Stimulated activated CD4-positive, alpha-beta T cell treated with anti-CD3 and anti-CD28 coated beads, Interleukin-12 subunit alpha, Interleukin-12 subunit beta, amount 100 ng/mL, for 24 hours (primary cell): ENCODE data around the gene ATP10A.

ENCODE experiments used
- DNase-seq, 2 experiments: peaks; one replicate each; pipeline ENCODE4 v3.0.0-alpha.2; 2020; ENCODE audit warnings: low read depth in 2 of 2

ATP10A gene

DNA sequence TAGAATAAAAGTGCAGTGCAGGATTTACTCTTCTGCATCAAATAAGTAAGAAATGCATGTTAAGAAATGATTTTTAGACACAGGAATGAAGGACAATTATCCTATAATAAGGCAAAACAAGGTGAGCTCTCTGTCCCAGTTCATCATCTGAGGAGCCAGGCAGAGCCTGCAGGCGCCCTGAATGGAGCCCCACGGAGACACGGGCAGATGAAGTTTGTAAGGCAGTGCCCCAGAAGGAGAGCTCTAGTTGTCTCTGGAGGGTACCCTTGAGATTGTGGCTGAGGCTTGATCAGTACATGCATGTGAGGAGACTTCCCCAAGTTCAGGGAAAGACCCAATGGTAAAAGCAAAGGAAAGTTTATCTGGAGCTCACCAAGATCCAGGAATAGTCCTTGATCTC, 50.3 kb downstream of the ATP10A start:
- no peak for DNase-seq

DNA sequence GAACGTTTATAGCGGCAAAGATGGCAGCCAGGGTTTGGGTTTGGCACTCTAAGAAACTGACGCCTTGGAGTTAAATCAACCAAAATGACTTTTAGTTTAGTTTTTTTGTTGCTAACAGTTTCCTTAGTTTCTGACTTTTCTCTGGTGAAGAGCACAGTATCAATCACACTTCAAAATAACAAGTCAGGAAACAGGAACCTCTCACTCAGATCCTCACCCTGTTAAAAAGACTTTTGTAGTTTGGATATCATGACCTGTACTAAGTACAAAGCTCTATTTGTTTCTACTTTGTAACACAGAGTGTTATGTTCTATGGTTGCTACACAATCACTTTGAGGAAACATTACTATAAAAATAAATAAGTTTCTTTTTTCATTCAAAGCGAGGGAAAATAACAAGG, 51.1 kb downstream of the ATP10A start:
- no peak for DNase-seq

DNA sequence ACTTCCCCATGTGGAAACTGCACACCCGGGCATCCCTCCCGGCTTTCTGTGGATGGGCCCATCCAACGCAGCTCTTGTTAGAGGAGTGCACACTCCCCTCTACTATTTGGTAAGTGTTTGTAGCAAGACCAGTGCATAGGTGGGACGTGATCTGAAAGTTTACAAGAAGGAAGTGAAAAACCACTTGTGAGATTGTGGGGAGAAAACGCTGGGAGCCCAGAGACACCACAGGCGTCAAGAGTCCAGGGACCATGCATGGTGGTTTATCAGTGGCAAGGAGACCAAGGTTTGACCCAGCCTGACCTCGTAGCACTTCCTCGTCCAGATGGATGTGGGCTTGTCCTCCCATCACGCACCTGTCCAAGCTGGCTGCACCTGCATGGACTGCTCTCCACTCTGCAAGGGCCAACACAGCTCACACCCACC, 51.6 kb downstream of the ATP10A start:
- no peak for DNase-seq

DNA sequence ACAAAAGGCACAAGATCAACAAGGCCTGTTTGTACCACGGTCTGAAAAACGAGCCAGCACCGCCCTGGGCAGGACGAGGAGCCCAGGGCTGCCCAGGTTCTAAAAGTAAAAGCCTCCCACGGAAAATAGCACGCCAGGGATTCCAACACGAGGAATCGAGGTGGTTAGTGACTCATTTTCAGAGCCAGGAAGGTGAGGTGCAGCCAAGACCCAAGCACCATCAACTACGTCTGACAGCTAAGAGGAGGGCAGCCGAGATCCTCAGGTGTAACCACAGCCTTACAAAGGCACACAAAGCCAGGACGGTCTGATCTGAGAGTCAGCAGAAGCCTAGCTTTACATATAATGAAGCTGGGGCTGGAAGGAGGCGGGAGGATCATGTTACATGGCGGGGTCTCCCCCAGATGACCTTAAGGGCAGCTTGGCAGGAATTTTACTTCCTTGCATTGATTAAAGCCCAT, 52.5 kb downstream of the ATP10A start:
- no peak for DNase-seq

DNA sequence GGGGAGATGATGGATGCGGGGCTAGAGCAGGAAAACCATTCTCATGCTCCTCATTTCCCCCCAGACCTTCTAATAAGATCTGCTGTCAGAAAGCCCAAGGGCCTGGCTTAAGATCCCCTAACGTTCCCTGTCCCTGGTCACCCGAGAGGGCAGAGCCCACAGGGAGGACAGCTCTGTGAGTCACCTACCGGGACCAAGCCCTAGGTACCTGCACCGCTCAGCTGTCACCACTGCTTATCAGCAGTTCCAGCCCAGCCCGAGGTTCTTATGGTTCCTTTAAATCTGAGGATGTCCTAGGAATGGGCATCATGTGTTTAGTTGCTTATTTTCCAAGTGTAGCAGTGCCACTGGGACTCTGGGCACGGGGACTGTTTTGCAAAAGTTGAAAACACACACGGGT, 53.0 kb downstream of the ATP10A start:
- DNase-seq, result no peak

DNA sequence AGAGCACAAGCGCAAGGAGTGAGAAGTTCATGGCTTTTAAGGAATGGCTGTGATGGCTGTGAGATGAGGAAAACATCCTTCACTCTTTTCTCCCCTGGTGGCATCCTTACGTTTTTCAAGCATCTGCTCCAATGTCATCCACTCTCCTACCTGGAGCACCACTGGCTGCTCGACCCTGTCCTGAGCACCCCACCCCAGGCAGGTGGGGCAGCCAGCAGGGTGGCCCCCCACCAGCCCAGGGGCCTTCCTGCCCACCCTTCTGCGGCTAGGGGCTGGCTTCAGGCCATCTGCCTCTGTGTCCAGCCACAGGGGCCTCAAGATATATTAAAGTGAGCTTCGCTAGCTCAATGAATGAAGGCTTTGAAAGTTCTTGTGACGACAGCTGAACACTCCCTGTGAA, 56.1 kb downstream of the ATP10A start:
- DNase-seq, result no peak

DNA sequence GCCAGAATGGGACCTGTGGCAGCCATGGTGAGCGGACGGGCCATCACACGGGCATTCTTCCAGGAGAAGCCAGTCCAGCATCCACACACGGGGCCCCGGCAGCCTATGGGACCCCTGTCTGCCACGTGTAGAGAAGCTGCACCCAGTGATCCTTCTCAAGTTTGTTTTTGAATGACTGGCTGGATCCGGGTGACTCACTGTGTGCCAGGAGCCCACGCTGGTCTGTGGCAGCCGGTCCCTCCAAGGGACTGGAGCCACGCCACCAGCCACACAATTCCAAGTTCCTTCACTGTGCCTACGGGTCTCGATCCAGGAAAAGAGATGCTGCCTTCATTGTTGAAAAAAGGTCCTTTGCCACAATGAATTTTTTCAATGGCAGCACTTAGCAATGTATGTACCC, 58.1 kb downstream of the ATP10A start:
- no peak for DNase-seq

DNA sequence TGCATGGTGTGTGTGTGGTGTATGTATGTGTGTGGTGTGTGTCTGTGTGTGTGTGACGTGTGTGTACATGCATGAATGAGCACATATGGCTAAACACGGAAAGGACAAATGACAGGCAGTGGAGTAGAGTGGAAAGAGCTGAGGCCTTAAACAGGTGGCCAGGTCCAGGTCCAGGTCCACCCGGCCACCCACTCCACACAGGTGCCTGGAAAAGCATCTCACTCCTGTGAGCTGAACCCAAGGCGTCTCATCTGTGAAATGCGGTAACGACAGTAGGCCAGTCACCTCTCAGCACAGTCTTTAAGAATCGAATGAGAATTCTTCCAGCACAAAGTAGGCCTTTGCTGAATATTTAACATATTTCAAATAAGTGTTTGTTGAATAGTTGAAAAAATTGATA, 58.7 kb downstream of the ATP10A start:
- no peak for DNase-seq

DNA sequence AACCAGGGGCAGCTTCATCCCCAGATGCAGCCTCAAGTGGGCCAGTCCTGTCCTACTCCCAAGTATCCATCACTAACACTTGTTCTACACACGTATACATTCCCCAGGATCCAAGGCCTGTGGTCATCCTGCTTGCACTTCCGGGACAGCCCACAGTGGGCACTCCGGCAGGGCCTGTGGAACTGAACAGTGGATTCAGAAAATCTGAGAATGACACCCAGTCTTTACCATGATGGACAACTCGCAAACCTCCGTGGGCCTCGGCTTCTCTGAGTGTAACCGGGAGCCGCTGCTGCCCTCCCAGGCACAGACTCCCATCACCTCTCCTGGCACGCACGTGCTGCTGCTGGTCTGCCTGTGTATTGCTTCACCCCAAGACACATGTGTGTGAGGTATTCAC, 59.6 kb downstream of the ATP10A start:
- no peak for DNase-seq

DNA sequence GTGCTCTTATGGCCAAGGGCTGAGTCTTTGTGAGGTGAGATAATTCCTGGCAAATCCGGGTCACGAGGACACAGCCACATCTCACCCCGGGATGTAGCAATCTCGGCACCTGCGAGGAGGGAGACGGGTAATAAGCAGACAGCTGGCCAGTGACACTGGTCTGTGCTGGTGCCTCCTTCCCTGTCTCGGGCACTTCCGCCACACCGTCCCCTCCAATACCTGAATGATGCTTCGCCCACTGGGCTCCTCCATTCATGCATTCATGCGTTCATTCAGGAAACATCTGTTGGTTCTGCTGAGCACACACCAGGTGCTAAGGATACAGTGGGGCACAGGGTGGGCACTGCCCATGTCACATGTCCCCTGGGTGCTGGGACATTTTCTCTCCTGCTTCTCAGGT, 60.1 kb downstream of the ATP10A start:
- DNase-seq, result no peak

DNA sequence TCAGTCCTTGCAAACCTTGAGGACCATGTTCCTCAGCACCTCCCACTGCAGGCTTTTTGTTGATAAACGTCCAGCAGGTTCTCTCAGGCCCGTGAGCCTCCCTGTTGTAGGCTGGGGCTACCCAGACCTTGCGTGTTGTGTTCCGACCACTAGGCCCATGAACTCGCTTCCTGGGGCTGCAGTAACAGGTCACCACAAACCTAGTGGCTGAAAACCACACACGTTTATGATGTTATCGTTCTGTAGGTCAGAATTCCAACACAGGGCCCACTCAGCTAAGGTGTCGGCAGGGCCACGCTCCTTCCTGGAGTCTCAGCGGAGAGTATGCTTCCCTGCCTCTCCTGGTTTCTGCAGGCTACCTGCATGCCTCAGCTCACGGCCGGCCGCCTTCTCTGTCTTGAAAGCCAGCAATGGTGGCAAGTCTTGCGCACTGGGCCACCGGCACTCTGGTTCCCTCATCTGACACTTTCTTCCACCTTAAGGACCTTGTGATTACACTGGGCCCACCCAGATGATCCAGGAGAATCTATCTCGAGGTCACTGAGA, 60.8 kb downstream of the ATP10A start:
- no peak for DNase-seq

DNA sequence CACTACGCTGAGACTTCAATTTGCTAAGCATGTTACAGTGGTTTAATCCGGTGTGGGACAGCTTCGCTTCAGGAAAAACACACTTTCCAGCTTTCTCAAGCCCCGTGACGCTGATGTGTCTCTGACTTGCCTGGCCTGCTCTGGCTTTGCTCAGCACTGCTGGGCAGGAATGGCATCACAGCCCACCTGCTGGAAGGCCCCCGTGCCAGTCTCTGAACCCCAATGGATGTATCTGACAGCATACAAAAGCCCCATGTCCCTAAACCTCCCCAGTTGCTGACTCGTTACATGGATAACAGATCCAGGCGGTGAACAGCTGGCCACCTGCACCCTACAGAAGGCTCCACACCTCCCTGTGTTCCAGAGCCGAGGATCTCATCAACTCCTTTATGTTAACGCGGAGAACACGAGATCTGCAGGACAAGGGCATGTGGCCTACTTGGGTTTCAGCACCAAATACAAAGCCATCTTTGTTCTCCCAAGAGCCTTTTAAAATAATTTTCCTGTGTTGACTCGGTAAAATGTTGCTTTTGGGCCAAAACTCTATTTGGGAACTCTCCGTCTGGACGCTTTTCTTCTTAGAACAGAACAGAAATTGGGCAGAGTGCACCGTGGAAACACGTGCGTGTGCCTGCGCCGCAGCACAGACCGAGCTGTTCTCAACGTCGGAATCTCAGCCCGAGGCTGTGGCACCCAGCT, 61.4 kb downstream of the ATP10A start:
- no peak for DNase-seq

DNA sequence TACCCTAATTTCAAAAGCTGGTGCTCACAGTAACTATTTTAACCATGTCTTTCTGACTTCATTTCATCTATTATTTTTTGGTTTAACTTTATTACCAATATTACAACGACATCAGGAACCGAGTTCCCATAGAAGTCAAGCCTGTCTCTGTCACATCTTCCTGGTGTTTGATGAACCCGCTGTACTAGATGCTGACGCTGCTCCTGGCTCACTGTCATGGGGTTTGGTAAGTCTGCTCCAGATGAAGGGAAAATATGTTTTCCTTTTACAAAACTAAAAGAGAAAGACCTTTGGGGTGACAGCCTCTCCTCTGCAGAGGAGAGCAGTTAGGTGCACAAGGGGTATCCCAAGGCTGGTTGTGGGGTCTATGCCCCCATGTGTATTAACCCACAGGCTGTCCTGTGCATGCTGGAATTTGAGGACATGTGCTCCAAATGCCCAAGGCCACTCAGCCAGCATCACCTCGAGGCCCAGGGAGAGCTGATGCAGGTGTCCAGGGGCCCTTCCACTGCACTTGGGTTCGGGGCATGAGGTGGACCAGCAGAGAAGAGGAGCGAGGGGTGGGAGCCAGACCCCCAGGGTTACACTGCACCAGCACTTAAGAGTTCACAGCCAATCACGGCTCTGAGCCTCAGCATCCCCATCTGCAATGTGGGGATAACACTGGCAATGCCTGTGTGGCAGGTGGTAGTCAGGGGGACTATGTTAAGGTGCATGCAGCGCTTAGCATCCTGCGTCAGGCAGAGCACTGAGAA, 62.2 kb downstream of the ATP10A start:
- DNase-seq, result no peak

DNA sequence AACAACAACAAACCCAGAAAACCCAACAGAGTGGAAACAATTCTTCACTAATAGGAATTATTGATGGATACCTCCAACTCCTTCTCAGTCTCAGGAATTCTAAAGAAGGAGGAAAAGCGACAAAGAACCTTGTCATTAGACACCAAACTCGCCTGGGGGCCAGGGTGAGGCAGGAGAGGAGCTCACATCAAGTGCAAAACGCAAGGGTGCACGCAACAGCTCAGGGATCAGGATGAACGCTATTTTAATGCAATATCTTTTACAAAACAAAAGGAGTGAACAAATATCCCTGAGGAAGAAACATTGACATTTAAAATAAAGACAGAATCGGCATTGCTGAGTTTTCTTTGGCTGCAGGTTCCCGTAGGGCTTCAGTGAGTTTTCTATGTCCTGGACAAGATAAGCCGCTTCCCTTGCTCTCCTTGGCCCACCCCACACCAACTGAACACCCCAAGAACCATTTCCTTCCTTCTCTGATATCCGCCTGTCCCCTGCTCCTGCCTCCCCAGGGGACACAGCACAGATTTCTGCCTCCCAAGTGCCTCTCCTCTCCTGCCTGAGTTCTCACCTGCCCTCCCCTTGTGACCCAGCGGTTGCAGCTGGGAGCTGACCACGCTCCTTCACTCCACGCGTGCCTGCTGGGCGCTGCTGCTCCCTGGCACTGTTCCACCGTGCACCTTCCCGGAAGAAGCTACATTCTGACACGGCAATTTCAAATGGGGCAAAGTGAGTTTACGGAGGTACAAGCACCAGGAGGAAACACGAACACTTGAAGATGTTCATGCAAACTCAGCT, 63.0 kb downstream of the ATP10A start:
- DNase-seq, result no peak

DNA sequence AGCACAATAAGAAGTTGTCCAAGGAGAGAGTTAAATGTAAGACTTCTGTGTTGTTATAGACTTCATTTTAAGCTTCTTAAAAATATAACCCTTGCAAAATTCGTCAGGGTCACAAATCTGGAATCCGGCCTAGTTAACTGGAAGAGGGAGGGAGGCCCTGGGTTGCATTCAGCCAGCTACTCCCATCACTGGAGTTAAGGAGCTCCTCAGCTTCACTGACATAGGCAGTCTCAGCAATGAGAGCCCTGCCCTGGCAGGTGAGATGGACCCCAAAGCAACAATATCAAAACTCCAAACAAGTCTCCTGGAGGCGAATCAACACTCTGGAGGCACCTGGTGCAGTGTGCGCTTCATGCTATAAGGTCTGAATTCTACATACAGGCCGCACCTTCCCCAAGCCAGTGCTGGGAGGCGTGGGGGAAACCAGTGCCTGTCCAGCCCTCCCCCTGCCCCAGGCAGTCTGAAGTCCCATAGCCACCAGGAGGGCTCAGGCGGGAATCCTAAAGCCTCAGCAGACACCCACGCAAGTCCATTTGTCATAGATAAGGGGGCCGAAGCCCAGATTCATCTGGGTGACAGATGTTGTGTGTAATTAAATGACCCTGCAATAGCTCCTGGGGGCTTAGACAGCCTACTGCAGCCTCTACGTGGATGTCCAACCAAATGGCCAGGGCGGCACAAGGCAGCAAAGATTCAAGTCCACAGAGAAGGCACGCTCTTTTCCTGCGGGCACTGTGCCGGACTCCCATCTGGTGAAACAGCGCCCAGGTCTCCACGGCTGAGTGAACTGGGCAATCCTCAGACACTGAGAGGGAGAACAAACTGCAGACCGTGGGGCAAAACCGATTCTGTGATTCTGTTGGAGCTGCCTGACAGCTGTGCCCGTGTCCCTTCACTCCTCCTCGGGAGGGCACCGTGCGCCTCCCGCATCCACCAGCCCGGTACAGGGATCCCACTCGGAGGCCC, 64.9 kb downstream of the ATP10A start:
- no peak for DNase-seq

DNA sequence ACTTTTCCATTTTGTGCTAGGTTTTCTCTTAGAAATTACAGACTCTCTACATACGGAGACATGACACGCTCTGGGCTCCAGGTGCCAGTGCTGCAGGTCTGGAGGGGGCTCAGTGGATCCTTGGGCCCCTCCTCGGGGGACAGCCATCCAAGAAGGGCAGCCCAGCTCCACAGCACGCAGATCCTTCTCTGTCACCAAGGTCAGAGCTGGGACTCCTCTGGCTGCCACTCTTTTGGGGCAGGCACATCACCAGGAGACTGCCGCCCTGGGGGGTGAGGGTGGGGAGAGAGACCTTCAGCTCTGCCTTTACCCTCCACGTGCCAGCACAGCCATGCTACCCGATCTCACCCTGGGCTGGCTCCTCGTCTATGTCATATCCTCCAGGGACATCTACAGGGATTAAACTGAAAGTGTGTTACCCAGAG, 65.6 kb downstream of the ATP10A start:
- DNase-seq, result no peak

DNA sequence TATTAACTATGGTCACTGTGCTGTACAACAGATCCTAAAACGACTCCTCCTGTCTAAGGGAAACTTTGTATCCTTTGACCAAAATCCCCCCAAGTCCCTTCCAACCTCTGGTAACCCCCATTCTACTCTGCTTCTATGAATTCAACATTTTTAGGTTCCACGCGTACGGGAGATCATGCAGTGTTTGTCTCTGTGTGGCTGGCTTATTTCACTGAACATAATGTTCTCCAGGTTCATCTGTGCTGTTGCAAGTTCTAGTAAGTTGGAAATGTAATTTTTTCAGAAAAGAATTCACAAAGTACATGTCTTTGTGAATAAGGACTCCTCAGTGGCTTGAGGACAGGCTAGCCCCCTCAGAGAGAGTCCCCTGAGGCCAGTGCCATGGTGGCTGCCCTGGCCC, 66.1 kb downstream of the ATP10A start:
- no peak for DNase-seq

DNA sequence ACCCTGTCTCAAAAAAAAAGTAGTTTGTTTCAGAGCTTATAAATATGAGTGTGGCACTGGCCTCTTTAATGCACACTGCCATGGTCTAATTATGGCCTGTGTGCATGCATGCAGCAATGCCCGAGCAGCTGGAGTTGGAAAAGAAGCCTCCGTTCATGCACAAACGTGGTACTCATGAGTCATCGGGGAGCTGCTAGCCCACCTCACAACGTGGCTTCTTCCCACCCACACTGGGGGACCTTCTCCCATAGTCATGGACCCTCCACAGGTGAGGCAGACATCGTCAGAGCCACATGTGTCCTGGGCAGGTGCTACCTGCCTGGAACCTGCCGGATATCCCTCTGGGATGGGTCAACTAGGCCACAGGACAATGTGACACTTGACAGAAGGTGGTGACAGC, 66.7 kb downstream of the ATP10A start:
- no peak for DNase-seq

DNA sequence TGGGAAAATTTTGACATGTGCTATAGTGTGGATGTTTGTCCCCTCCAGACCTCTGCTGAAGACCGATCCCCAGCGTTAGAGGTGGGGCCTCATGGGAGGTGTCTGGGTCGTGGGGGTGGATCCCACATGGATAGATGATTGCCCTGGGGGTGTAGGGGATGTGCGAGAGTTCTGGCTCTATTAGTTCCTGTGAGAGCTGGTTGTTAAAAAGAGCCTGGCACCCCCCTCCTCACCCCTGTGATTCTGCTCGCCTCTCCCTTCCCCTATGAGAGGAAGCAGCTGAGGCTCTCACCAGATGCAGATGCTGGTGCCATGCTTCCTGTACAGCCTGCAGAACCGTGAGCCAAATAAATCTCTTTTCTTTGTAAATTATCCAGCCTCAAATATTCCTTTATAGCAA, 67.4 kb downstream of the ATP10A start:
- no peak for DNase-seq

DNA sequence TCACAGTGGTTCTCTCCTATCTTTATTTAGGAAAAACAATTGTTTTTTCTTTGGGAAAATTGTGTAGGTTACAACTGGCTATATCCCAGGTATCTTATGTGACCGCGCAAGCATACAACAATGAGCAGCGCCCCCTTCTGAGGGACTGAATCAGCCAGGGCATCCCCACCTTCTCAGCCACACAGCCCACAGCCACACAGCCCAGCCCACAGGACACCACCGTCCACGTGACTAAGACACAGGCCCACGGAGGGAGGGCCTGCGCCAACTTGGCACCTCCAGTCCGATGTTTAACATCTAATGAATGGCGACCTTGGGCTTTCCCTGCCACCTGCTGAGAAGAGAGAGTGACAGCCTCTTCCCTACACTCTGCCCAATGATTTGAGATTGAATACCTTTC, 68.1 kb downstream of the ATP10A start:
- no peak for DNase-seq

DNA sequence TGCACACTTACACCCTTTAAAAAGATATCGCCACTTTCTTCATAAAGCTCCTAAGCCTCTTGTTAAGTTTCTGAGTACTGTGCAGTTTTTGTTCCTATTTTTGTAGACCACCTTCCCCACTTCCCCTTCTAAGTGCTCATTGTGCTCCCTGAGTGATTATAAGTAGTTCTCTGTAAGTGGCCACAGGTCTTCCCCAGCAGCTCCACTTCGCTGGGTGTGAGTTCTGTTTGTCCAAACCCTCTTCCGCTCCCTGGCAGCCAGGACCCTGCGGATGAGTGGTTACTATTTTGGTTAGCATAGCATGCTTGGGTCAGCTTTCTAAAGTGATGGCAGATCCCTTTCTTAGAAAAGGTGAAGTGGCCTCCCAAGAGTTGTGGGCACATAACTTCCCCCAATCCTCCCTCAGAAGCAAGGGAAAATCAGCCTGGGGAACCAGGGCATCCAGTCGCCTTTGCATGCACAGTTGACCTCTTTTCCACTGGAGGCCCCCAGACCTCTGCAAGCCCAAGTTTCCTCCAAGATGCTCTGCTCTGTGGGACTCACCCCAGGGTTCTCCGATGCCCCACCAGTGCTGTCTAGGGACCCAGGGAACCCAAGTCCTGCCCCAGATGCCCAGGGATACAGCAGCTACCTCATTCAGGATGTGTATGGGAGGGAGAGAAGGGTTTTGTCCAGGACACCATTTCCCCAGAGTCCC, 69.6 kb downstream of the ATP10A start:
- no peak for DNase-seq
